Progenitor cell of endocrine pancreas (in vitro differentiated cells): ENCODE measurements around the gene RPL31. TPM values are rescaled to one million over a fixed set of nuclear protein-coding genes. Genes with fewer than 3 reads are reported as not detected.

Experiments
- DNase-seq: peaks from one replicate; pipeline ENCODE4 v3.0.0; 2021; ENCODE audit warnings: low spot score; ENCODE audit not compliant: unreplicated experiment
- H3K27ac Mint-ChIP-seq: 2 replicates; pipeline ENCODE4 v1.8.0; 2021; ENCODE audit warnings: mild to moderate bottlenecking, moderate library complexity, mixed read lengths
- H3K27me3 Mint-ChIP-seq: 2 replicates; pipeline ENCODE4 v1.8.0; 2021; ENCODE audit warnings: mixed read lengths
- H3K36me3 Mint-ChIP-seq: 2 replicates; pipeline ENCODE4 v1.8.0; 2022; ENCODE audit warnings: mixed read lengths; ENCODE audit not compliant: insufficient read depth
- H3K4me1 Mint-ChIP-seq: 2 replicates; pipeline ENCODE4 v1.8.0; 2021; ENCODE audit warnings: low read depth, mixed read lengths
- H3K4me3 Mint-ChIP-seq: 2 replicates; pipeline ENCODE4 v1.8.0; 2021; ENCODE audit warnings: low read depth, mild to moderate bottlenecking, moderate library complexity, mixed read lengths
- H3K9me3 Mint-ChIP-seq: 2 replicates; pipeline ENCODE4 v1.8.0; 2021; ENCODE audit warnings: low read depth, mixed read lengths
- CTCF ChIP-seq: fragments of 200-600 bp; sonication (generic); IDR thresholded peaks from one replicate; pipeline ENCODE4 v1.5.0; 2021; ENCODE audit warnings: antibody characterized with exemption, mild to moderate bottlenecking; ENCODE audit not compliant: unreplicated experiment
- total RNA-seq: library from RNA; stranded (reverse); gene quantifications from 2 replicates; pipeline ENCODE4 v1.2.1, GENCODE V29; 2021

The RPL31 gene
- total RNA-seq, 1 donor from 2014 or later, result 1,632 TPM

- Mint-ChIP-seq H3K9me3 (no peaks in the 10 kb centered on the region), H3K4me1 (no peaks in the 10 kb centered on the region), H3K4me3 (no peak overlapping the region), H3K27me3 (no peaks in the 10 kb centered on the region), H3K27ac (no peak overlapping the region), H3K36me3 (peaks cover 34% of the 10 kb centered on the region)
- no peak for DNase-seq
- no peak for TF ChIP-seq CTCF
Observed at GRCh38 chr2:101017371-101017770, 15.3 kb downstream of the RPL31 start.

- peak overlapping the region; percentile 38 for H3K27ac Mint-ChIP-seq
- no peak overlapping the region for H3K4me3 Mint-ChIP-seq
- DNase-seq, result no peak
- no peaks in the 10 kb centered on the region for H3K9me3 Mint-ChIP-seq
- TF ChIP-seq CTCF, result no peak
- H3K36me3 Mint-ChIP-seq, result peaks cover 35% of the 10 kb centered on the region
- no peaks in the 10 kb centered on the region for H3K27me3 Mint-ChIP-seq
- no peaks in the 10 kb centered on the region for H3K4me1 Mint-ChIP-seq
Observed at GRCh38 chr2:101018934-101019333, 16.8 kb downstream of the RPL31 start.

DNA sequence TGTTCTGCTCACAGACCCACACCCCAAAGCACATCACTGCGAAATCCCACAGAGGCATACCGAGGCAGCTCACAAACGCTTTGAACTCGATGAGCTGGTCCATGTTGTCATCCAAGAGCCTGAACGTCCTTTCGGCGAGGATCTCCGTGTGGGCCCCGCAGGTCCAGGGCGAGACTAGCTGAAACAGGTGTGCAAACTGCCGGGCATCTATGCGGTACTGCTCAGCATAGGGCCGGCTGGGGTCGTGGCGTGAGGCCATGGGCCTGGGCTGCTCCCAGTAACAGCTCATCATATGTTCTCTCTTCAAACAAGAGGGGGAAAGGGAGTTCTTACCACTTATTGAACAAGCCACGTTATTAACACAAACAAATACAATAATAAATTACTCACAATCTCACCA, 20.1 kb downstream of the RPL31 start:
- no peak for TF ChIP-seq CTCF
- H3K36me3 Mint-ChIP-seq, result peaks cover 31% of the 10 kb centered on the region
- no peaks in the 10 kb centered on the region for H3K27me3 Mint-ChIP-seq
- no peak overlapping the region for H3K4me3 Mint-ChIP-seq
- no peaks in the 10 kb centered on the region for H3K9me3 Mint-ChIP-seq
- H3K4me1 Mint-ChIP-seq, result peaks cover 15% of the 10 kb centered on the region
- DNase-seq, result no peak
- peak overlapping the region; percentile 10 for H3K27ac Mint-ChIP-seq

DNA sequence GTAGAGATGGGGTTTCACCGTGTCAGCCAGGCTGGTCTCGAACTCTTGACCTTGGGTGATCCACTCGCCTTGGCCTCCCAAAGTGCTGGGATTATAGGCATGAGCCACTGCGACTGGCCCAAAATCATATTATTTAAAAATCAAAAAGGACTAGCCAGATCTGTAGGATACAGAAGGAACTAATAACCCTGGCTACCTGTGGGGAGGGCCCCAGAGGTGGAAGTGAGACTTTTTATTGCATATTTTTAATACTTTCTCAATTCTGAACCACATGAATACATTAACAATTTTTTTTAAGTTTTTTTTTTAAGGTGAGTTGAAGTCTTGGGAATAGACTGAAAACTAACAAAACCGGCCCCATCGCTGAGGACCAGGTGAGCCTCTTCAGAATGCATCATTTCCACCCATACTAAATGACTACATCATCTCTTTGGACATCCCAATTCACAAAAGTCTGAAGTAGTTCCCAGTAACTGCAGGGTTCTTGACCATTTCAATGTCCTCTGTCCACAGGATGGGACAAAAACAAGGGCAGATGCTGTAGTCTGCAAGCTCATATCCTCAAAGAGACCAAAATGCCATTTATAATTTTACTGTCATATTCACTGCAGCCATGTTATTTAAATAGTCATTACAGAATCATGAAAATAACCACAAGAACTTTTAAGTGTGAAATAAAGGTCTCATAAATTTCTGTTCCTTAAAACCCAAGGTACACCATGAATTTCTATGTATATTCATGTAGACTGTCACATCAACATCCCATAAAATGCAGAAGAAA, 21.4 kb downstream of the RPL31 start:
- Mint-ChIP-seq H3K4me1 (peaks cover 15% of the 10 kb centered on the region), H3K36me3 (peaks cover 27% of the 10 kb centered on the region), H3K27ac (no peak overlapping the region), H3K27me3 (no peaks in the 10 kb centered on the region), H3K9me3 (no peaks in the 10 kb centered on the region), H3K4me3 (no peak overlapping the region)
- no peak for TF ChIP-seq CTCF
- no peak for DNase-seq

DNA sequence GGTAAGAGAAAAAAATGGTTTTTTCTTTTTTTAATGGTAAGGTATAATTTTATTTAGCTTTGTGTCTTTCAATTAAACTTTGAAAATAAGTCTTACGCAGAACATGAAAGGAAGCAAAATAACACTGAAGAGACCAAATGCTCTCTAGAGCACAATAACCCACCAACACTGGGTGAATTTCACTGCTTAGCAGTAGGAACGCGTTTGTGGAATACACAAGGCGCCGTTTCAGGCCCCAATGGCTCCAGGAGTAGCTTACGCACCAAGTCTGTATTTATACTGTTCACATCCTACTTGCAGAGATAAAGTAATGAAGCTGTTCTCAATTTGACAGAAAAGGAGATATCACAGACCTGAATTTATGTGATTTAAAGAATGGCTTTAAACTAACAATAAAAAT, 23.5 kb downstream of the RPL31 start:
- no peaks in the 10 kb centered on the region for H3K27me3 Mint-ChIP-seq
- no peak overlapping the region for H3K27ac Mint-ChIP-seq
- TF ChIP-seq CTCF, result no peak
- DNase-seq, result no peak
- H3K4me1 Mint-ChIP-seq, result peaks cover 15% of the 10 kb centered on the region
- no peaks in the 10 kb centered on the region for H3K9me3 Mint-ChIP-seq
- no peak overlapping the region for H3K4me3 Mint-ChIP-seq
- peaks cover 33% of the 10 kb centered on the region for H3K36me3 Mint-ChIP-seq
